Dermis blood vessel endothelial cell (primary cell): ENCODE results near the gene FCAR. TPM values are rescaled to one million over a fixed set of nuclear protein-coding genes. Genes with fewer than 3 reads are reported as not detected.

ENCODE experiments used
- total RNA-seq: library from RNA; depleted of rRNA; stranded (reverse); fragments of >200 nt; gene quantifications from 2 replicates; pipeline ENCODE4 v1.2.3, GENCODE V29; 2014

The FCAR gene
- total RNA-seq, 1 donor from 2014 or later: not detected

Other genes starting within 250 kb of the FCAR start
- gene LILRB1, start 243.8 kb upstream of the FCAR start, total RNA-seq: not detected in 2 replicates
- gene LILRB4, start 211.2 kb upstream of the FCAR start, total RNA-seq: not detected in 2 replicates
- gene KIR3DL3, start 149.8 kb upstream of the FCAR start, total RNA-seq: not detected in 2 replicates
- gene KIR2DL3, start 135.7 kb upstream of the FCAR start, total RNA-seq: not detected in 2 replicates
- gene KIR2DL1, start 104.4 kb upstream of the FCAR start, total RNA-seq: not detected in 2 replicates
- gene KIR2DL4, start 70.6 kb upstream of the FCAR start, total RNA-seq: not detected in 2 replicates
- gene KIR3DL1, start 57.8 kb upstream of the FCAR start, total RNA-seq: not detected in 2 replicates
- gene KIR2DS4, start 41.6 kb upstream of the FCAR start, total RNA-seq: not detected in 2 replicates
- not detected in 2 replicates for gene KIR3DL2, start 23.8 kb upstream of the FCAR start, total RNA-seq
- not detected in 2 replicates for gene NCR1, start 31.9 kb downstream of the FCAR start, total RNA-seq
- gene NLRP7, start 73.3 kb downstream of the FCAR start, total RNA-seq: under 0.01 TPM in 1 of 2 replicates, not detected in the other
- gene NLRP2, start 92.1 kb downstream of the FCAR start, total RNA-seq: 7.3 and 9.9 TPM in 2 replicates
- gene GP6, start 164.0 kb downstream of the FCAR start, total RNA-seq: not detected in 2 replicates
- 18.4 and 20.8 TPM in 2 replicates for gene RDH13, start 188.9 kb downstream of the FCAR start, total RNA-seq
- 12.6 and 15.6 TPM in 2 replicates for gene EPS8L1, start 201.6 kb downstream of the FCAR start, total RNA-seq
- 37.4 and 40.3 TPM in 2 replicates for gene PPP1R12C, start 243.4 kb downstream of the FCAR start, total RNA-seq